Measurements from ENCODE around the gene ADAMTS15. TPM values are rescaled to one million over a fixed set of nuclear protein-coding genes. Genes with fewer than 3 reads are reported as not detected.

The ADAMTS15 gene
- total RNA-seq, 2 donors from 2014 or later, result 0.59 to 1.5 TPM

DNA sequence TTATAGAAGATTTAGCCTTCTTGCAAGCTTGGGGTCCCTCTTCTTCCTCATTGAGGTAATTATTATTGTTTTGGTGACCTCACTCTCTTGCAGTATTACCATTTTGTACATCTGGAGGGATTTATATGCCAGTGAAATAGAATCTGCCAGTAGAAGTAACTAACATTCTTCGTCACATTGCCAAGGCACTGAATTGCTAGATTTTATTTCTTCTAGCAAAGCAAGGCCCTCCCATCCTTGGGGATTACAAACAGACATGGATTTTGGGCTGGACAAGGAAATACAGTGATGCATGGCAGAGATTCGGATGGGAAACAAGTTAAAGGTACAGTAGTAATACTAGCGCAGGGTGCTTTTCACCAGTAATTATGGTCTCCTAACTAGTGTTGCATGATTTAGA is 7.8 kb downstream of the ADAMTS15 start:
- H3K36me3 ChIP-seq, result no peaks in the 10 kb centered on the region
- intact Hi-C loops (cut with DNase I), result no loop called here
- H3K27me3 ChIP-seq (replicated peaks; ENCODE audit: insufficient read depth), result no peaks in the 10 kb centered on the region
- H3K9me3 ChIP-seq, result no peaks in the 10 kb centered on the region
- no peak for DNase-seq (ENCODE audit: low spot score)
- H3K4me1 ChIP-seq (replicated peaks), result no peaks in the 10 kb centered on the region
- 94% methylated on average over 3 of the region's 3 CpGs for WGBS
- H3K27ac ChIP-seq, result no peak overlapping the region
- TF ChIP-seq POLR2AphosphoS5 (IDR thresholded peaks at IDR 0.05) (no peak), POLR2A (IDR thresholded peaks at IDR 0.05) (no peak)
- TF ChIP-seq, protein P1, sequence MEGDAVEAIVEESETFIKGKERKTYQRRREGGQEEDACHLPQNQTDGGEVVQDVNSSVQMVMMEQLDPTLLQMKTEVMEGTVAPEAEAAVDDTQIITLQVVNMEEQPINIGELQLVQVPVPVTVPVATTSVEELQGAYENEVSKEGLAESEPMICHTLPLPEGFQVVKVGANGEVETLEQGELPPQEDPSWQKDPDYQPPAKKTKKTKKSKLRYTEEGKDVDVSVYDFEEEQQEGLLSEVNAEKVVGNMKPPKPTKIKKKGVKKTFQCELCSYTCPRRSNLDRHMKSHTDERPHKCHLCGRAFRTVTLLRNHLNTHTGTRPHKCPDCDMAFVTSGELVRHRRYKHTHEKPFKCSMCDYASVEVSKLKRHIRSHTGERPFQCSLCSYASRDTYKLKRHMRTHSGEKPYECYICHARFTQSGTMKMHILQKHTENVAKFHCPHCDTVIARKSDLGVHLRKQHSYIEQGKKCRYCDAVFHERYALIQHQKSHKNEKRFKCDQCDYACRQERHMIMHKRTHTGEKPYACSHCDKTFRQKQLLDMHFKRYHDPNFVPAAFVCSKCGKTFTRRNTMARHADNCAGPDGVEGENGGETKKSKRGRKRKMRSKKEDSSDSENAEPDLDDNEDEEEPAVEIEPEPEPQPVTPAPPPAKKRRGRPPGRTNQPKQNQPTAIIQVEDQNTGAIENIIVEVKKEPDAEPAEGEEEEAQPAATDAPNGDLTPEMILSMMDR (IDR thresholded peaks at IDR 0.05), result no peak
- no peak overlapping the region for H3K4me3 ChIP-seq

DNA sequence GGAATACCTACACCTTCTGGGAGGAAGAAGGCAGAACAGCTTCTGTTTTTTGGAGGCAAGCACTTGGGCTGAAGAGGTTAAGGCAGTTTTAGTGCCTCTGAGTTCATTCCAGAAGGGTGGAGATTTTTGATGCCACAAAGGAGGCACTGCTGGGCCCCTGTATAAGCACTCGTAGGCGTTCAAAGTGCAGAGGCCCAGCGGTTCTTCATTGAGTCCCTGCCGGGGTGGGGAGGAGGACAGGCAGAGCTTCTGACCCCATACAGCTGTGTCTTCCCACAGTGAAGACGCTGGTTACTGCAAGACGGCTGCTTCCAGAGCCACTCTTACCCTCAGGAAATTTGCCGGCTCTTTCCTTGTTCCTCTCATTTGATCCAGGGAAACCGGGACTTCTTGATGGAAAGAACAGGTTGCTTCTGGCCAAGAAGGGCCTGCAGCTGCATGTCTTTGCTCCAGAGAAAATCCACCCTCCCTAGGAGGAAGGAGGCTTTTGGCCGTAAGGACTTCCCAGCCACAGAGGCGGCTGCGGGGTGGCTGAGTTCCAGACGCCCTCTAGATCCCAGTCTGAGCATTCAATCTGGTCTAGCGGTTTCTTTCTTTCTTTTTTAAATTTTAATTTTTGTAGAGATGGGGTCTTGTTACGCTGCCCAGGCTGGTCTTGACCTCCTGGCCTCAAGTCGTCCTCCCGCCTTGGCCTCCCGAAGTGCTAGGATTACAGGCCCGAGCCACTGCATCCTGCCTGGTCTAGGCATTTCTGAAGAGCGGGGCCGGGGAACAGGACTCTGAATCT is 9.4 kb downstream of the ADAMTS15 start:
- WGBS, result 60% methylated on average over 20 of the region's 20 CpGs
- intact Hi-C loops (cut with DNase I), result no loop called here

DNA sequence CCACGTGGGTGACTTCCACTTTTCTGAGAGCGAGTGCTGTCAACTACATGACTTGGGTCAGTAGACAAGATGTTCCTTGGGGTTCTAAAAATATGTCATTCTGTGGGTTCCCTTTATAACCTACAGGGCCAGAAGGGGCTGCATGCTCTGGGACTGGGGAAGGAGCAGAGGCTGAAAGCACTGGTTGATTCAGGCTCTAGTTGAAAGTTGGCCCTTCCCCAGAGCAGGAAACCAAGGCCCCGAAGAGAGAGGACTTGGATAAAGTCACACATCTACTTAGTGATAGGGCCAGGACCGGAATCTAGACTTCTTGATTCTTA is 9.9 kb downstream of the ADAMTS15 start:
- H3K9me3 ChIP-seq, result no peaks in the 10 kb centered on the region
- no peaks in the 10 kb centered on the region for H3K4me1 ChIP-seq (replicated peaks)
- WGBS, result 83% methylated on average over 4 of the region's 4 CpGs
- intact Hi-C loops (cut with DNase I), result no loop called here
- H3K27me3 ChIP-seq (replicated peaks; ENCODE audit: insufficient read depth), result no peaks in the 10 kb centered on the region
- no peak for DNase-seq (ENCODE audit: low spot score)
- no peak for TF ChIP-seq POLR2AphosphoS5 (IDR thresholded peaks at IDR 0.05)
- no peak for TF ChIP-seq POLR2A (IDR thresholded peaks at IDR 0.05)
- TF ChIP-seq, protein P1 (IDR thresholded peaks at IDR 0.05), result no peak
- no peak overlapping the region for H3K27ac ChIP-seq
- H3K4me3 ChIP-seq, result no peak overlapping the region
- no peaks in the 10 kb centered on the region for H3K36me3 ChIP-seq

More for the DNA sequence above, 9.4 kb downstream of the ADAMTS15 start:
- TF ChIP-seq, protein P1 (IDR thresholded peaks at IDR 0.05), result no peak
- TF ChIP-seq POLR2AphosphoS5 (IDR thresholded peaks at IDR 0.05) (no peak), POLR2A (IDR thresholded peaks at IDR 0.05) (no peak)
- no peaks in the 10 kb centered on the region for H3K36me3 ChIP-seq
- H3K27ac ChIP-seq, result peak overlapping the region in 1 of 2 donors; percentile 38
- no peak overlapping the region for H3K4me3 ChIP-seq
- H3K27me3 ChIP-seq (replicated peaks; ENCODE audit: insufficient read depth), result no peaks in the 10 kb centered on the region
- DNase-seq (ENCODE audit: low spot score), result peak; percentile 22
- no peaks in the 10 kb centered on the region for H3K9me3 ChIP-seq
- no peaks in the 10 kb centered on the region for H3K4me1 ChIP-seq (replicated peaks)

DNA sequence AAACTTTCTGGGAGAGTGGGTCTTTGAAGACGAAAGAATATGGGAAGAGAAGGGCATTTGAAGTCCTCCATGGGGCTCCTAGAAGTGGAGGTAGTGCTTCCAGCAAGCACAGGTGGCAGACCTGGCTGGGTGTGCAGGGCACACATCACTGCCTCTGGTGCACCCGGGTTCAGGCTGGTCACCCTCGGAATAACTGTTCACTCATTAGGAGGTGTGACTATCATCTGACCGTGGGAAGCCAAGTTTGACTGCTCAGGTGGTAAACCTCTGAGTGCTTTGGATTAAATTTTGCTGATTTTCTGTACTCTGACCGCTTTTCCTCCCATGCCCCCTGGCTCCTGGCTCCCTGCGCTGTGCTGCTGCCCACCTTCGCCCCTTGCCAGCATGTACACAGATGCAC is 11.1 kb downstream of the ADAMTS15 start:
- Histone ChIP-seq H3K36me3 (no peaks in the 10 kb centered on the region), H3K9me3 (no peaks in the 10 kb centered on the region), H3K27ac (no peak overlapping the region), H3K4me1 (replicated peaks) (no peaks in the 10 kb centered on the region), H3K27me3 (replicated peaks; ENCODE audit: insufficient read depth) (no peaks in the 10 kb centered on the region), H3K4me3 (no peak overlapping the region)
- intact Hi-C loops (cut with DNase I), result no loop called here
- no peak for DNase-seq (ENCODE audit: low spot score)
- WGBS, result 97% methylated on average over 7 of the region's 7 CpGs
- TF ChIP-seq POLR2AphosphoS5 (IDR thresholded peaks at IDR 0.05) (no peak), POLR2A (IDR thresholded peaks at IDR 0.05) (no peak)
- TF ChIP-seq, protein P1 (IDR thresholded peaks at IDR 0.05), result no peak
